ENCODE data around the gene YEATS2. TPM values are rescaled to one million over a fixed set of nuclear protein-coding genes. Genes with fewer than 3 reads are reported as not detected.

YEATS2 gene
- polyA plus RNA-seq, 4 donors, result 3.5 to 19.2 (median 6.0) TPM

GRCh38 chr3:183814240-183814639 is 116.6 kb downstream of the YEATS2 start:
- H3K27me3 ChIP-seq (ENCODE audit: control insufficient read depth in 3 of 3, insufficient read depth in 3 of 3, low read length in 3 of 3), result no peaks in the 10 kb centered on the region
- H3K27ac ChIP-seq (ENCODE audit: low read depth in 1 of 3, low read length in 2 of 3), result no peak overlapping the region
- H3K9me3 ChIP-seq (ENCODE audit: control insufficient read depth in 2 of 2, insufficient read depth in 1 of 2, low read depth in 1 of 2, low read length in 1 of 2), result no peaks in the 10 kb centered on the region
- peaks cover 0 to 4% (median 0%) of the 10 kb centered on the region in 3 donors for H3K4me1 ChIP-seq (ENCODE audit: control insufficient read depth in 3 of 3, insufficient read depth in 2 of 3, low read depth in 1 of 3, low read length in 2 of 3)
- FAIRE-seq (no peak), DNase-seq (no peak)
- H3K36me3 ChIP-seq (ENCODE audit: control insufficient read depth in 3 of 3, insufficient read depth in 2 of 3, low read depth in 1 of 3, low read length in 3 of 3), result peaks cover 4 to 48% (median 6%) of the 10 kb centered on the region in 3 donors
- WGBS, 3 donors, result 94 to 100% (median 97%) methylated on average over 1 of the region's 1 CpG
- no peak overlapping the region for H3K4me3 ChIP-seq (ENCODE audit: low read depth in 1 of 3, low read length in 3 of 3)

DNA sequence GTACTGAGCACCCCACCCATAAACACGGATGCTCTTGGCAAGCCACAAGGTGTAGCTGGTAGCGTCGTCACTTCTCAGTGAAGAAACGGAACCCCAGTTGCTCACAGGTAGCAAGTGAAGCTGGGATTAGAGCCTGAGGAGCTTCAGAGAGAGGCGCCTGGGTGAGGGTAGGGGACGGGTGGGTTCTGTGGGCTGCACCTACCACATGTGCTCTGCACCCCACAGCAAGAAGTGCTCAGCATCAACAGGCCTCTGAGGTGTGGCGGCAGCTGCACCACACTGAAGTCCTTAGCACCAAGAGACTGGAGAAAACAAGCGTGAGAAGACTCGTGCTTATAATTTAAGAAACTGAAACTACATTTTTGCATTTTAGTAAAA is 118.0 kb downstream of the YEATS2 start:
- H3K4me3 ChIP-seq (ENCODE audit: low read depth in 1 of 3, low read length in 3 of 3), result no peak overlapping the region
- no peaks in the 10 kb centered on the region for H3K4me1 ChIP-seq (ENCODE audit: control insufficient read depth in 3 of 3, insufficient read depth in 2 of 3, low read depth in 1 of 3, low read length in 2 of 3)
- no peaks in the 10 kb centered on the region for H3K9me3 ChIP-seq (ENCODE audit: control insufficient read depth in 2 of 2, insufficient read depth in 1 of 2, low read depth in 1 of 2, low read length in 1 of 2)
- FAIRE-seq, result no peak
- H3K36me3 ChIP-seq (ENCODE audit: control insufficient read depth in 3 of 3, insufficient read depth in 2 of 3, low read depth in 1 of 3, low read length in 3 of 3), result peaks cover 2 to 43% (median 4%) of the 10 kb centered on the region in 3 donors
- no peaks in the 10 kb centered on the region for H3K27me3 ChIP-seq (ENCODE audit: control insufficient read depth in 3 of 3, insufficient read depth in 3 of 3, low read length in 3 of 3)
- DNase-seq, result no peak
- WGBS, 3 donors, result 65 to 77% (median 73%) methylated on average over 9 of the region's 9 CpGs
- H3K27ac ChIP-seq (ENCODE audit: low read depth in 1 of 3, low read length in 2 of 3), result no peak overlapping the region

DNA sequence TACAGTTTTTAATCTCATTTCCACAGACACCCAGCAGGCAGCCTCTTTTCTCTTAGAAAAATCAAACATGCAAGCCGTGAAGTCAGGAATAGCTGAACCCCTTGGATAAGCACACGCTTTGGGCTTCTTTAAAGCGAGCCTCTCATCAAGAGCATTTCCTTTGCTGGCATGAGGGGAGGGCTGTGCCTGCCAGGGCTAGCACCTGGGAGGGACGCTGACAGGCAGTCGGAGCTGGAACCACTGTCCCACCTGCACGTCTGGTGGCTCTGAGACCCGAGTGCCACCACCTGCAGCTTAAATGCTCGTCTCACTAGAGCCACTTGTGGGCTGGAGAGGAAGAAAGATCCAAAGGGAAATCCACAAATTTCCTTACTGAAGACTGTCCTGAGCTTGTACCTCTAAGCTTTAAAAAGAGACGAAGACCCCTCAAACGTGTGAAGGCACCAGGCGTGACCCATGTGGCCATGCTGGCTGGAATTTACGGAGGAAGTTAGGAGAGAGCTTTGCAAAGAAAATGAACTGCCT is 118.4 kb downstream of the YEATS2 start:
- FAIRE-seq (no peak), DNase-seq (no peak)
- Histone ChIP-seq H3K36me3 (ENCODE audit: control insufficient read depth in 3 of 3, insufficient read depth in 2 of 3, low read depth in 1 of 3, low read length in 3 of 3) (peaks cover 0 to 38% (median 2%) of the 10 kb centered on the region in 3 donors), H3K27me3 (ENCODE audit: control insufficient read depth in 3 of 3, insufficient read depth in 3 of 3, low read length in 3 of 3) (no peaks in the 10 kb centered on the region), H3K9me3 (ENCODE audit: control insufficient read depth in 2 of 2, insufficient read depth in 1 of 2, low read depth in 1 of 2, low read length in 1 of 2) (no peaks in the 10 kb centered on the region), H3K4me1 (ENCODE audit: control insufficient read depth in 3 of 3, insufficient read depth in 2 of 3, low read depth in 1 of 3, low read length in 2 of 3) (no peaks in the 10 kb centered on the region), H3K27ac (ENCODE audit: low read depth in 1 of 3, low read length in 2 of 3) (no peak overlapping the region), H3K4me3 (ENCODE audit: low read depth in 1 of 3, low read length in 3 of 3) (no peak overlapping the region)
- 78 to 87% (median 80%) methylated on average over 12 of the region's 12 CpGs for WGBS, 3 donors

DNA sequence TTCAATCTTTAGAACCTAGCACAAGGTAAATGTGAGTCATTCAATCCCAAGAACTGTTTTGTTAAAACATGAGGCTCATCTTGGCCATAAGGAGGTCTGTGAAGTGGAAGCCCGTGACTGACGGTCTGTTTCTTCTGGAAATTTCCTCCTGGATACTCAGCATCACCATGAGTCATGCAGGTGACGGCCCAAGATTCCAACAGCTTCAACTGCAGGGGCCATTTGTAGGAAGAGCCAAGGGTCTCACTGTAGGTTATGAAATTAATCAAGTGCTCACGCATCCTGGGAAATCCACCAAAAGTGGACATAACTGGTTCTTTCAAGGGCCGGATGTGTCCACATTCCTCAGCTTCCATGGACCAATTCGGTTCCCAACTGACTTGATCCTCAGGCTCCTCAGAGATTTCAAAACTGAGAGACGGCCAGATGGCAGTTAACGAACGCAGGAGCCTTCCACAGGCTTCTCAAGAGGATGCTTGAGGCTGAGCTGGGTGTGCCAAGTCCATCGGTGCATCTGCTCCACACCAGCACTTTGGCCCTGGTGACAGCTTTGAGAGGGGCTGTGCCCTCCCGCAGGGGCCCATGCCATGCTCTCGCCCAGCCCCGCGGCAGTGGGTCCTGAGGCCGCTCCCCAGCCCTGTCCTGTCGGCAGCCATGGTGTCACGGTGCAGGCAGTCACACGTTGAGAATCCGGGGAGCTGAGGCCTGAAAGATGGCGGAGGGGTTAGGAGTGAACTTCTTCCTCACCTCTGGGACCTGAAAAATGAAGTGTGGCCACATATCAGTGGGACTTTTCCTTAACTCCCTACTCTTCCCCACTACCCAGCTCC is 119.3 kb downstream of the YEATS2 start:
- H3K9me3 ChIP-seq (ENCODE audit: control insufficient read depth in 2 of 2, insufficient read depth in 1 of 2, low read depth in 1 of 2, low read length in 1 of 2), result no peaks in the 10 kb centered on the region
- no peaks in the 10 kb centered on the region for H3K27me3 ChIP-seq (ENCODE audit: control insufficient read depth in 3 of 3, insufficient read depth in 3 of 3, low read length in 3 of 3)
- no peaks in the 10 kb centered on the region for H3K4me1 ChIP-seq (ENCODE audit: control insufficient read depth in 3 of 3, insufficient read depth in 2 of 3, low read depth in 1 of 3, low read length in 2 of 3)
- no peak for DNase-seq
- 82 to 94% (median 93%) methylated on average over 20 of the region's 20 CpGs for WGBS, 3 donors
- no peak overlapping the region for H3K4me3 ChIP-seq (ENCODE audit: low read depth in 1 of 3, low read length in 3 of 3)
- no peak for FAIRE-seq
- peaks cover 0 to 32% (median 2%) of the 10 kb centered on the region in 3 donors for H3K36me3 ChIP-seq (ENCODE audit: control insufficient read depth in 3 of 3, insufficient read depth in 2 of 3, low read depth in 1 of 3, low read length in 3 of 3)
- no peak overlapping the region for H3K27ac ChIP-seq (ENCODE audit: low read depth in 1 of 3, low read length in 2 of 3)

DNA sequence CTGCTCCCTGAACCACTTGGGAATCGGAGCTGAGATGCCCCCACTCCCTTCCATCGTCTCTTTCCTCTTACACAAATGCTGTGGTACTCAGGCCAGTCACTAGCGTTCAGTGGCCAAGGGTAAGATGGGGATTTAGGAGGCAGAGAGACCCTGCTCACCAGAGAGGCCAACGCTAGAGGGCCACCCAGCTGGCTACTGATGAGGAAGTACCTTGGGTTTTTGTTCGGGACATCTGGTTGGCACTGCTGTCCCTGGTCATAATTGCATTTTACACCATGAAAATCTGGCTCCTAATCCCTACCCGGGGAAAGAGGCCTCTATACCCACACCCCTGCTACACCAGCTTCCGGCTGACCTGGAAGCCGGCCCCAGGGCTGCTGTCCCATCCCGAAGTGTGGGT is 120.0 kb downstream of the YEATS2 start:
- DNase-seq (no peak), FAIRE-seq (no peak)
- no peaks in the 10 kb centered on the region for H3K4me1 ChIP-seq (ENCODE audit: control insufficient read depth in 3 of 3, insufficient read depth in 2 of 3, low read depth in 1 of 3, low read length in 2 of 3)
- H3K4me3 ChIP-seq (ENCODE audit: low read depth in 1 of 3, low read length in 3 of 3), result no peak overlapping the region
- H3K27me3 ChIP-seq (ENCODE audit: control insufficient read depth in 3 of 3, insufficient read depth in 3 of 3, low read length in 3 of 3), result no peaks in the 10 kb centered on the region
- no peaks in the 10 kb centered on the region for H3K9me3 ChIP-seq (ENCODE audit: control insufficient read depth in 2 of 2, insufficient read depth in 1 of 2, low read depth in 1 of 2, low read length in 1 of 2)
- WGBS, 3 donors, result 92 to 94% (median 92%) methylated on average over 9 of the region's 9 CpGs
- peaks cover 0 to 31% (median 2%) of the 10 kb centered on the region in 3 donors for H3K36me3 ChIP-seq (ENCODE audit: control insufficient read depth in 3 of 3, insufficient read depth in 2 of 3, low read depth in 1 of 3, low read length in 3 of 3)
- H3K27ac ChIP-seq (ENCODE audit: low read depth in 1 of 3, low read length in 2 of 3), result no peak overlapping the region

- no peaks in the 10 kb centered on the region for H3K9me3 ChIP-seq (ENCODE audit: control insufficient read depth in 2 of 2, insufficient read depth in 1 of 2, low read depth in 1 of 2, low read length in 1 of 2)
- H3K27me3 ChIP-seq (ENCODE audit: control insufficient read depth in 3 of 3, insufficient read depth in 3 of 3, low read length in 3 of 3), result no peaks in the 10 kb centered on the region
- H3K4me3 ChIP-seq (ENCODE audit: low read depth in 1 of 3, low read length in 3 of 3), result no peak overlapping the region
- FAIRE-seq (no peak), DNase-seq (no peak)
- no peak overlapping the region for H3K27ac ChIP-seq (ENCODE audit: low read depth in 1 of 3, low read length in 2 of 3)
- no peaks in the 10 kb centered on the region for H3K4me1 ChIP-seq (ENCODE audit: control insufficient read depth in 3 of 3, insufficient read depth in 2 of 3, low read depth in 1 of 3, low read length in 2 of 3)
- H3K36me3 ChIP-seq (ENCODE audit: control insufficient read depth in 3 of 3, insufficient read depth in 2 of 3, low read depth in 1 of 3, low read length in 3 of 3), result peaks cover 0 to 29% (median 2%) of the 10 kb centered on the region in 3 donors
- WGBS, 3 donors, result 86 to 92% (median 91%) methylated on average over 14 of the region's 14 CpGs
Measured at GRCh38 chr3:183818041-183818620, 120.5 kb downstream of the YEATS2 start.

DNA sequence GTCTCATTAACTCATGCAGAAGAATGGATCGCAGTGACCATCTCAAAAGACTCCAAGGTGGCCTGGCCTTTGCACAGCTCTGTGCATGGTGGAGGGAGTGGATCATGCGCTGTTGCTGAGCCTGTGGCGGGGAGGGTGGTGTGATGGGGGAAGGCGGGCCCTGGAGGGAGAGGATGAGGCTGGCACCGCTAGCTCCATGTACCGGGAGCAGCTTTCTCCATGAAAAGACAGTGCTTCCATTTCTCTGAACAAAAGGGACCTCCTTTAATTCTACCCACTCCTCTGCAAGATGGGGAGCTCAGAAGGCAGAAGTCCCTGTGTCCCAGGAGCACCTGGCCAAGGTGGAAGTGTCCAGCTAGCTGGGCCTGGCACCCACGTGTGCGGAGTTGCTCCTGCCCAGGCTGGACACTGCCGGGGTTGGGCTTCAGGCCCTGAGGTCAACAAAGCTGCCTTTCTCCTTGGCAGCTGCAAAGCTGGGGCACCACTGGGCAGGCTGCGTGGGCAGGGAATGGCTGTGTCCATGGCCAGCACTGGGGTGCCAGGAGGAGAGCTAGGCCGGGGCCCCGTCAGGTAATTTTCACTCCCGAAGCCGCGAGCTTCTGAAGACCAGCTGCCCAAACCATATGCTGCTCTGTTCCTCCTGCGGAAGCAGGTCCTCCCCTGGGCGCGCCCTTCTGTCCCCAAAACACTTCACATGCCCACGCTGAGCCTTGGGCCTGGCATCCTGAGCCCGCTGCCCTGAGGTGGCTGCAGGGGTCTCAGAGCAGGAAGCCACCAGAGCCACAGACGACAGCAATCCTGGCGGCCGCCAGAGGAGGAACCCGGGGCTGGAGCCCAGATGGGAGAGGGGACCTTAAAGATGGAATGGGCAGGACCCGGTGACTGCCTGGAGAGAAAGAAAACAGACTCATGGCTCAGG is 121.4 kb downstream of the YEATS2 start:
- Histone ChIP-seq H3K27ac (ENCODE audit: low read depth in 1 of 3, low read length in 2 of 3) (no peak overlapping the region), H3K9me3 (ENCODE audit: control insufficient read depth in 2 of 2, insufficient read depth in 1 of 2, low read depth in 1 of 2, low read length in 1 of 2) (no peaks in the 10 kb centered on the region), H3K36me3 (ENCODE audit: control insufficient read depth in 3 of 3, insufficient read depth in 2 of 3, low read depth in 1 of 3, low read length in 3 of 3) (peaks cover 0 to 24% (median 2%) of the 10 kb centered on the region in 3 donors), H3K4me1 (ENCODE audit: control insufficient read depth in 3 of 3, insufficient read depth in 2 of 3, low read depth in 1 of 3, low read length in 2 of 3) (no peaks in the 10 kb centered on the region), H3K4me3 (ENCODE audit: low read depth in 1 of 3, low read length in 3 of 3) (no peak overlapping the region), H3K27me3 (ENCODE audit: control insufficient read depth in 3 of 3, insufficient read depth in 3 of 3, low read length in 3 of 3) (no peaks in the 10 kb centered on the region)
- FAIRE-seq (no peak), DNase-seq (no peak)
- 91 to 95% (median 92%) methylated on average over 23 to 25 of the region's 25 CpGs for WGBS, 3 donors

GRCh38 chr3:183819831-183820230 is 122.2 kb downstream of the YEATS2 start:
- FAIRE-seq (no peak), DNase-seq (no peak)
- no peak overlapping the region for H3K4me3 ChIP-seq (ENCODE audit: low read depth in 1 of 3, low read length in 3 of 3)
- no peaks in the 10 kb centered on the region for H3K9me3 ChIP-seq (ENCODE audit: control insufficient read depth in 2 of 2, insufficient read depth in 1 of 2, low read depth in 1 of 2, low read length in 1 of 2)
- peaks cover 0 to 2% (median 0%) of the 10 kb centered on the region in 3 donors for H3K27me3 ChIP-seq (ENCODE audit: control insufficient read depth in 3 of 3, insufficient read depth in 3 of 3, low read length in 3 of 3)
- peaks cover 0 to 24% (median 2%) of the 10 kb centered on the region in 3 donors for H3K36me3 ChIP-seq (ENCODE audit: control insufficient read depth in 3 of 3, insufficient read depth in 2 of 3, low read depth in 1 of 3, low read length in 3 of 3)
- H3K4me1 ChIP-seq (ENCODE audit: control insufficient read depth in 3 of 3, insufficient read depth in 2 of 3, low read depth in 1 of 3, low read length in 2 of 3), result peaks cover 0 to 4% (median 0%) of the 10 kb centered on the region in 3 donors
- 77 to 91% (median 90%) methylated on average over 6 of the region's 6 CpGs for WGBS, 3 donors
- H3K27ac ChIP-seq (ENCODE audit: low read depth in 1 of 3, low read length in 2 of 3), result no peak overlapping the region
